ENCODE measurements around the gene RBMS3. TPM values are rescaled to one million over a fixed set of nuclear protein-coding genes. Genes with fewer than 3 reads are reported as not detected.

The RBMS3 gene
- total RNA-seq, 1 experiment from 2014 or later: 5.9 TPM

- Histone ChIP-seq H3K4me3 (ENCODE audit: low read depth, low read length, poor library complexity, severe bottlenecking) (no peak overlapping the region), H3K36me3 (ENCODE audit: insufficient read depth, low read length, poor library complexity, severe bottlenecking) (no peaks in the 10 kb centered on the region), H3K9me3 (ENCODE audit: low read depth, low read length, poor library complexity, severe bottlenecking) (no peaks in the 10 kb centered on the region), H3K27me3 (replicated peaks; ENCODE audit: insufficient read depth, low read depth, low read length, poor library complexity) (no peaks in the 10 kb centered on the region), H3K4me1 (ENCODE audit: insufficient read depth, low read length, poor library complexity, severe bottlenecking) (no peaks in the 10 kb centered on the region), H3K27ac (ENCODE audit: low read depth, low read length, poor library complexity, severe bottlenecking) (no peak overlapping the region)
- TF ChIP-seq EZH2 (IDR thresholded peaks at IDR 0.05; ENCODE audit: borderline replicate concordance, low read depth, low read length, poor library complexity, severe bottlenecking) (no peak), CTCF (conservative IDR thresholded peaks at IDR 0.05; ENCODE audit: low read depth, low read length) (no peak)
- ChIA-PET CTCF (no interaction called here), POLR2A (ENCODE audit: low non-redundant PET) (no interaction called here)
- intact Hi-C loops (cut with micrococcal nuclease; ENCODE audit: unreplicated experiment): no loop called here
- no TSS peak for BruUV-seq (replicated peaks)
- DNase-seq (ENCODE audit: low spot score): no peak
Measured at GRCh38 chr3:29475305-29475840, 194.5 kb downstream of the RBMS3 start.

GRCh38 chr3:29475854-29476253 lies 195.0 kb downstream of the RBMS3 start:
- TF ChIP-seq EZH2 (IDR thresholded peaks at IDR 0.05; ENCODE audit: borderline replicate concordance, low read depth, low read length, poor library complexity, severe bottlenecking) (no peak), CTCF (conservative IDR thresholded peaks at IDR 0.05; ENCODE audit: low read depth, low read length) (no peak)
- intact Hi-C loops (cut with micrococcal nuclease; ENCODE audit: unreplicated experiment): no loop called here
- Histone ChIP-seq H3K9me3 (ENCODE audit: low read depth, low read length, poor library complexity, severe bottlenecking) (no peaks in the 10 kb centered on the region), H3K36me3 (ENCODE audit: insufficient read depth, low read length, poor library complexity, severe bottlenecking) (no peaks in the 10 kb centered on the region), H3K27me3 (replicated peaks; ENCODE audit: insufficient read depth, low read depth, low read length, poor library complexity) (no peaks in the 10 kb centered on the region), H3K4me3 (ENCODE audit: low read depth, low read length, poor library complexity, severe bottlenecking) (no peak overlapping the region), H3K27ac (ENCODE audit: low read depth, low read length, poor library complexity, severe bottlenecking) (no peak overlapping the region), H3K4me1 (ENCODE audit: insufficient read depth, low read length, poor library complexity, severe bottlenecking) (no peaks in the 10 kb centered on the region)
- no TSS peak for BruUV-seq (replicated peaks)
- DNase-seq (ENCODE audit: low spot score): no peak
- CTCF ChIA-PET: no interaction called here
- POLR2A ChIA-PET (ENCODE audit: low non-redundant PET): no interaction called here

GRCh38 chr3:29478611-29479010 lies 197.7 kb downstream of the RBMS3 start:
- ChIA-PET CTCF (no interaction called here), POLR2A (ENCODE audit: low non-redundant PET) (no interaction called here)
- no peak overlapping the region for H3K4me3 ChIP-seq (ENCODE audit: low read depth, low read length, poor library complexity, severe bottlenecking)
- H3K4me1 ChIP-seq (ENCODE audit: insufficient read depth, low read length, poor library complexity, severe bottlenecking): no peaks in the 10 kb centered on the region
- intact Hi-C loops (cut with micrococcal nuclease; ENCODE audit: unreplicated experiment): no loop called here
- no peak for DNase-seq (ENCODE audit: low spot score)
- no peak overlapping the region for H3K27ac ChIP-seq (ENCODE audit: low read depth, low read length, poor library complexity, severe bottlenecking)
- no peak for TF ChIP-seq CTCF (conservative IDR thresholded peaks at IDR 0.05; ENCODE audit: low read depth, low read length)
- TF ChIP-seq EZH2 (IDR thresholded peaks at IDR 0.05; ENCODE audit: borderline replicate concordance, low read depth, low read length, poor library complexity, severe bottlenecking): no peak
- no peaks in the 10 kb centered on the region for H3K9me3 ChIP-seq (ENCODE audit: low read depth, low read length, poor library complexity, severe bottlenecking)
- H3K36me3 ChIP-seq (ENCODE audit: insufficient read depth, low read length, poor library complexity, severe bottlenecking): no peaks in the 10 kb centered on the region
- no TSS peak for BruUV-seq (replicated peaks)
- no peaks in the 10 kb centered on the region for H3K27me3 ChIP-seq (replicated peaks; ENCODE audit: insufficient read depth, low read depth, low read length, poor library complexity)

Data from A673 (cell line).